ENCODE measurements around the gene SHISA4.
A peak's percentile ranks its signal among the peaks of the same experiment; 100 is the strongest.

SHISA4 gene

GRCh38 chr1:201881617-201882016 is 7.1 kb upstream of the SHISA4 start:
- no peak for DNase-seq (ENCODE audit: low read depth in 2 of 3, low spot score in 1 of 3)

DNA sequence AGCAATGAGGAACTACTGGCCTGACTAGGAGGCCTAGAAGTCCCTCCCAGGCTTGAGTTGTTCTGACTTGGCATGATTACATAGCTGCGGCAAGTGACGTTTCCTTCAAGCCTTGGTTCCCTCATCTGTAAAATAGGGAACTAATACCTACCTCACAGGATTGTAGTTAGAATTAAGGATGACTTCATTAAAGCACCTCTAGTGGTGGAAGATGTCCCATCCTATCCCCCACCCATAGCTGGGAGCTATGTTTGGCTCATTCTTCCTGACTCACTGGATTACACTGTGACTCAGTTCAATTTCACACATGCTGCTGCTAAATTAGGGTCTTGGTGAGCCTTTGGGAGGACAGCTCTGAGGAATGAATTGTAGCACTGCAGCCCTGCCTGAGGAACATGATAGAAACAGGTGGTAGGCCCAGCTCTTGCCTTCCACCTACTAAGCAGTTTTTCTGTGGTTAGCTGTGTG is 6.0 kb upstream of the SHISA4 start:
- no peak for DNase-seq (ENCODE audit: low read depth in 2 of 3, low spot score in 1 of 3)

- DNase-seq (ENCODE audit: low read depth in 2 of 3, low spot score in 1 of 3): no peak
Measured at GRCh38 chr1:201883266-201883665, 5.4 kb upstream of the SHISA4 start.

- DNase-seq (ENCODE audit: low read depth in 2 of 3, low spot score in 1 of 3): no peak
Measured at GRCh38 chr1:201883786-201884185, 4.9 kb upstream of the SHISA4 start.

GRCh38 chr1:201884425-201884824 is 4.3 kb upstream of the SHISA4 start:
- DNase-seq (ENCODE audit: low read depth in 2 of 3, low spot score in 1 of 3): no peak

DNA sequence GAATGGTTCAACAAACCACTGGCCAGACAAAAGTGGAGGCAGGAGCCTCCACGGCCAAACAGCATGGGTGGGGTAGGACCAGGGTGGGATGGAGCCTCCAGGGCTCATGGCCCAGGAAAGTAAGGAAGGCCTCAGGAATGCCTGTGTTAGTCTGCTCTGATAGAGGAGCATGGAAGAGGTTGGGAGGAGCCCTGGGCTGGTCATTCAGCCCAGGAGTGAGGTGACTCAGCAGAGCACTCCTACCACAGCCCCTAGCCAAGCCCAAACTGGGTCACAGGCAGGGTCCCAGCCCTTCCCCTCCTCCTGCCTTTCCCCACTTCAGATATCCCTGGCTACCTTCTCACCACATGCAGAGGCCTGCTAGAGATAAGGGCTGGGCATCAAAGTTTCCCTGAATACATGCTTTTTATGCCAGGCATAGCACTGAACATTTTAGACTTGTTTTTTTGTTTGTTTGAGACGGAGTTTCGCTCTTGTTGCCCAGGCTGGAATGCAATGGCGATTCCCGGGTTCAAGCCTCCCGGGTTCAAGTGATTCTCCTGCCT is 3.1 kb upstream of the SHISA4 start:
- no peak for DNase-seq (ENCODE audit: low read depth in 2 of 3, low spot score in 1 of 3)

DNA sequence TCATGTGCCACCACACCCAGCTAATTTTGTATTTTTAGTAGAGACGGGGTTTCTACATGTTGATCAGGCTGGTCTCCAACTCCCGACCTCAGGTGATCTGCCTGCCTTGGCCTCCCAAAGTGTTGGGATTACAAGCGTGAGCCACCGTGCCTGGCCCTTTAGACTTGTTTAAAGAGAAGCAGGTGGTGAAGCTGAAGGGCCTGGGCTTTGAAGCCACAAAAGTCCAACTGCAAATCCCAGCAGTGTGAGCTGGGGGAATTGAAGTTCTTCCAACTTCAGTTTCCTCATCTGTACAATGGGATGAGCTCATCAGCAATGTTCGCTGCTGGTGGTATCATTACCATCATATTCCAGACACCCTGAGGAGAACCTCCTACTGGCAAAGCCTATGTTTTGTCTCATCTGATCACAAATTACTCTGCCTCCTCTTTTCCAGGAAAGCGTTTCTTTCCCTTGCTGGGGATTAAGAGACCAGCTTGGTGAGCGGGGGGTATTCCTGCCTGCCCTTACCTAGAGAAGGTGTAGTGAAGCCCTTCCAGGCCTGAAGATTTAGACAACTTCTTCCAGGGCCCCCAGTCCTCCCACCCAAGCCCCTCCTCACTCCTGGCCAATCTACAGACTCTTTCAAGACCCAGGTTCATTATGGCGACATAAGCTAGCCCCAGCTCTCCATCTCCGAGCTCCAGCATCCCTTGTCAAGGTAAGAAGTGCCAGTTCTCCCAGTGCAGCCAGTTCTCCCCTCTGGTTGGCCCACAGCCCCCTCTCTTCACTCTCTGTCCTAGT is 2.4 kb upstream of the SHISA4 start:
- DNase-seq (ENCODE audit: low read depth in 2 of 3, low spot score in 1 of 3): no peak

DNA sequence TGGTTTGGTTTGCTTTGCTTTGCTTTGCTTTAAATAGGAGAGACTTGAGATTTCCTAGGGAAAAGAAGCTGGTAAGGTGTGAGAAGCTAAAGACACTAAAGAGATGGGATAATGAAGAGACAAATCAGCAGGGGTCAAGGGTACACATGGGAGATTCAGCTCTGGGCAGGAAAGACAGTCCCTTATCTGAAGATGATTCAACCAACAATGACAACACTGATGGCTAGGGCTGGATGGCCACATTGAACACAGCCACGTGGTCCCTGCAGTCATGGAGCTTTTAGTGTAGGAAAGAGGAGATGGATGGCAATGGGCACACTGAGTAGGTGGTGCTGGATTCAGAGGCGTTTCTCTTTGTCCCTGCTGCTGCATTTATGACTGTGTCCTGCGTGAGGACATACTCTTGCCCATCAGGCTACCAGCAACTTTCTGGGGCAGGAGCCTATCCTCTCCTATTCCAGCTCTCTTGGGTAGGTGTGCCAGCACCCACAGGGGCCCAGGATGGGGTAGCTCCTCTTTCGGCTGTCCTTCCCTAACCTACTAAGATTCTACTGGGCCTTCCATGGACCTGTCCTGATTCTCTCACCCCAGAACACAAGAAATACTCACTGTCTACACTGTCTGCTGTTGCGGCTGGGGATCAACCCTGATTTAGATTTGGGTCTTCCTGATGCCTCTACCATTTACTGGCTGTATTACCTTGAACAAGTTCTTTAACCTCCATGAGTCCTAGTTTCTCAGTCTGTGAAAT is 1.4 kb upstream of the SHISA4 start:
- DNase-seq (ENCODE audit: low read depth in 2 of 3, low spot score in 1 of 3): no peak

DNA sequence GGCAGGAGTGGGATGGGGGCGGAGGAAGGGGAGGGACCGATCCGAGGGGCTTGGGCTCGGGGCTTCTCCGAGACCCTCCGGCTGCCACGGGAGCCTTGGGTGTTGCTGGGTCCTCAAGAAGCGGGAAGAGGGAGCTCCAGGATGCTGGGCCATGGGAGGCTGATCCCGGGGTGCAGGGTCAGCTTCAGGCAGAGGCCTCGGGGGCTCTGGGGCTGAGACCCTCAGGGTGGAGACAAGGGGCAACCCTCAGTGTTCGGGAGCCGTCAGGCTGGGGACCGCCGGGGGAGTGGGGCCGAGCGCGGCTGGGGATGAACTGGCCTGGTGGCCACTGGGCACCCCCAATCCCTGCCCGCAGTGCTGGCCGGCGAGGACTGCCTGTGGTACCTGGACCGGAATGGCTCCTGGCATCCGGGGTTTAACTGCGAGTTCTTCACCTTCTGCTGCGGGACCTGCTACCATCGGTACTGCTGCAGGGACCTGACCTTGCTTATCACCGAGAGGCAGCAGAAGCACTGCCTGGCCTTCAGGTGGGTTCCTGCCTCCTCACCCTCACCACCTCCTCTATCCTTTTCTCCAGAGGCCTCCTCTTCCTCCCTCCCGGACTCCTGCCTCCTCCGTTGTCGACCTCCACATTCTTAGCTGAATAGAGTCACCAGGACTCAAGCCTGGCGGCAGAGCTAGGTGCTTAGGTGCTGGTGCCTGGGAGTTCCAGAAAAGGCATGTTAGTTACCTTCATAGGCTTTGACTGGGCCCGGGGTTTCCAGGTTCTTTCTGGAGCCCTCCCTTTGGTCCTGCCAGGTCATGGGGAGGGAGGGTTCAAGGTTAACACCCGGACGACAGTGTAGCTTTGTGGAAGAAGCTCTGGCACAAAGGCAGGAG is 631 bp downstream of the SHISA4 start:
- DNase-seq (ENCODE audit: low read depth in 2 of 3, low spot score in 1 of 3): no peak

GRCh38 chr1:201890223-201890622 is 1.5 kb downstream of the SHISA4 start:
- no peak for DNase-seq (ENCODE audit: low read depth in 2 of 3, low spot score in 1 of 3)

GRCh38 chr1:201890806-201891450 is 2.2 kb downstream of the SHISA4 start:
- DNase-seq (ENCODE audit: low read depth in 2 of 3, low spot score in 1 of 3): no peak

- no peak for DNase-seq (ENCODE audit: low read depth in 2 of 3, low spot score in 1 of 3)
Measured at GRCh38 chr1:201891451-201892045, 2.9 kb downstream of the SHISA4 start.

DNA sequence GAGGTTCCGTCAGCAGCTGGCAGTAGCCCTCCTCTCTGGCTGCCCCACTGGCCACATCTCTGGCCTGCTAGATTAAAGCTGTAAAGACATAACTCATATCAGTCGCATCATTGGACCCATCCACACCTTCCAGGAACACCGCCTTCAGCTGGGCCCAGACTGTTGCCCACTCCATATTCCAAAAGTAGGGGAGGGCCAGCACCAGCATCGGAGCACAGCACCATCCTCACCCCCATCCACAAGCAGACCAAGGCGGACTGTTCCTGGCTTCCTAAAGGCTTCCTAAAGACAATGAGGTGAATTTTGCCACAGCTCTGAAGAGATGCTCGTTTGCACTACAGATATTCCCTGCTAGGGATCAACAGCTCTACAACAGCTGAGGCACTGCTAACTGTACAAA is 3.5 kb downstream of the SHISA4 start:
- no peak for DNase-seq (ENCODE audit: low read depth in 2 of 3, low spot score in 1 of 3)

DNA sequence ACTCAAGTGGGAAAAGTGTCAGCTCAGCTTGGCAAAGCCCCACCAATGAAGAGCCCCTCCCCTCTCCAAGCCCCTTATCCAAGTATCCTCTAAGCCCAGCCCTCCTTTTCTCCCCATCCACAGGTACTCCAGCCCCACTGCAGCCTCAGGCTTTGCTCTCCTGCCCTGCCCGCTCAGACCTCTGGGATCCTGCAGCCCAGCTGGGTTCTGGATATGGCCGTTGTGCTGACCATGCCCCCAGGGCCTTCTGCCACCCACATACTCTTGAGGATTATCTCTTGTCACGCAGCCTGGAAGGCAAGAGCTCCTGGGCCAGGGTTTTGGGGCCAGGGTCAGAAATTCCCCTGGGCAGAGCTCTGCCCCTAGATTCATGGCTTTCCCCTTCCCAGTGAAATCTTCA is 4.7 kb downstream of the SHISA4 start:
- no peak for DNase-seq (ENCODE audit: low read depth in 2 of 3, low spot score in 1 of 3)

DNA sequence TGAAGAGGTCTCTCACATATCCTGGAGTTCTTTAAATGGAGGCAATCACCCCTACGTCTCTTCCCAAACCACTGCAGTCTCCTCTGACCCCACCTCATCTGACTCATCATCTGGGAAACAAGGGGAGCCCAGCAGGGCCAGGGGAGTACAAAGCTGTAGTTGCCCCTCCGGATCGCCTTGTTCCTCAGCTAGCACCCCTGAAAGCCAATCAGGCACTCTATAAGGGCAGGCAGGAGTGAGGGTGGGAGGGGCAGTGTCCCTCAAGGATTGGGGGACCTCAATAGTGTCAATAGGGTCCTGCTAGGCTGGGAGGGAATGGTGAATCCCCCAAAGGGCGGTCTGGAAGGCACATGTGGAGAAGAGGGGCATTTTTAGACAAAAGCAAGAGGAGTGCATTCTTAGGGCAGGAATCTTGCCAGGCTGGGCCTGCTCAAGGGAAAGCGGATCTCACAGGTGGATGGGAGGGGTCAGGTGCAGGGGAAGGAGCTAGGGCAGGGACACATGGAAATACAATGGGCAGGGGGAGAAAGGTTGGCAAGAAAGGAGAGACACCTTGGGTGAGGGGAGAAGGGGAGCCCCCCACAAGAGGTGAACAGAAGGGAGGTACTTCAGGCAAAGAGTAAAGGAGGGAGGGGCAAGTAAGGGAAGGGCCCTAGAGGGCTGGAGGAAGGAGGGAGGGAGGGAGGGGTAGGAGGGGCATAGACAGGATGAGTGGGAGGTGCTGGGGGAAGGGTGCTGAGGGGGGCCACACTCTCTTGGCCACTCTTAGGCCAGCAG is 5.8 kb downstream of the SHISA4 start:
- DNase-seq (ENCODE audit: low read depth in 2 of 3, low spot score in 1 of 3): no peak

- no peak for DNase-seq (ENCODE audit: low read depth in 2 of 3, low spot score in 1 of 3)
Measured at GRCh38 chr1:201895120-201895665, 6.5 kb downstream of the SHISA4 start.

DNA sequence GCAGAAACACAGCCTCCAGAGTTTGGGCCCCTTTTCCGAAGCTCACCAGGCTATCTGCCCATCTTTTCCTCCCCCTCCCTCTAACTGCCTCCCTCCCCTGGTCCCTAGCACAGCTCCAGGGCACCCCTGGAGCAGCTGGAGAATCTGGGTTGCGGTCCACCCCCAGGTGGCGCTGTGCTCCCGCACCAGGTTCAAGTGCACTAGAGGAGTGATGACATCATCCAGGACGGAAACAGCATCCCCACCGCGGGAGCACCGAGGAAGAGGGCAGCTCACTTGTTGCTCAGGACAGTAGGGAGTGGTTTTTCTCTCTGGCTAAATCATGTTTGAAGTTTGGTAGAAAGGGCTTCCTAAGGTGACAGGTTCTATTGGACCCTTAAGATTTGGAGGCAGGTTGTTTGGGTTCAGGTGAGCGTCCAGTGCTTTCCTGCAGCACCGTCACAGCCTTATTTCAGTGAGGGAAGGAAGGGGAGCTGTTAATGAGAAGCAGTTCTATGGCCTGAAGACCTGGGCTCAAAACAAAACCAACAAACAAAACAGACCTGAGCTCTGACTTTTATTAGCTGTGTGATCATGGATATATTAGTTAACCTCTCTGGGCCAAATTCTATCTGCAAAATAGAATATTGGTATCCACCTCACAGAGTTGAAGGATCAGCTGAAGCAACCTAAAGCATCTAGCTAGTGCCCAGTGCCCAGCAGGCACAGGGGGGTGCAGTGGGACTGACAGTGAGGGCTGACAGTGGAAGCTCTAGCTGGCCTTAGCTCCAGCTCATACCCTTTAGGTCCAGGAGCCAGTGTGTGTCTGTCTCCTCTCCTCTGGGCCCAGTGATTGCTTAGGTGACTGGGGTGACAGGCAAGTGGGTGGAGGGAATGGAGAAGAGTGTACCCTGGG is 7.5 kb downstream of the SHISA4 start:
- peak; percentile 80 to 83 (median 80) for DNase-seq (ENCODE audit: low read depth in 2 of 3, low spot score in 1 of 3)

DNA sequence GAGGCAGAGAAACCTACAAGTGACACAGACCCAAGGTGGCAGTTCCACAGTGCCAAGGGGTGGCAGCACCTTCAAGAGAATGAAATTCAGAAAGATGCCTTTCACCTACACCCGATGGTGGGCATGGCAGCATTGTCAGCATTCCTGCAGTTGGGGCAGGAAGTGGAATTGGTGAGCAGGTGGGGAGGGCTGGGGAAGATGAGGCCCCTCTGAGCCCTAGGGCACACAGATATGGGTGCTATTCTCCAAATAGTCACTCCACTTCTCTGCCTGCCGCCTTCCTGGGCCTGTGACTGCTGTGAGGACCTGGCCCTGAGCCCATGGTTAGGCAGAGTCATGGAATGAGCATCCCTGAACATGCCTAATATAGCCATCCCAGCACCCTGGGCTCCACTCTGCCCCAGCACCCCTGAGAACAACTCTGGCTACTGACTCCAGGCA is 8.3 kb downstream of the SHISA4 start:
- no peak for DNase-seq (ENCODE audit: low read depth in 2 of 3, low spot score in 1 of 3)

Measured in stimulated activated CD4-positive, alpha-beta T cell treated with anti-CD3 and anti-CD28 coated beads, Interleukin-12 subunit alpha, Interleukin-12 subunit beta, amount 100 ng/mL, for 48 hours (primary cell).